Activated naive CD4-positive, alpha-beta T cell (primary cell): ENCODE measurements around the gene EIF5A.

Source experiments
- DNase-seq, 4 experiments: peaks; one replicate each; lab custom pipeline; 2025; lab: John Stamatoyannopoulos, UW

The EIF5A gene

GRCh38 chr17:7355573-7355972, 48.1 kb downstream of the EIF5A start:
- DNase-seq = no peak

- DNase-seq = peak; percentile 49 to 81 (median 71)
Measured at GRCh38 chr17:7356072-7356549, 48.7 kb downstream of the EIF5A start.

DNA sequence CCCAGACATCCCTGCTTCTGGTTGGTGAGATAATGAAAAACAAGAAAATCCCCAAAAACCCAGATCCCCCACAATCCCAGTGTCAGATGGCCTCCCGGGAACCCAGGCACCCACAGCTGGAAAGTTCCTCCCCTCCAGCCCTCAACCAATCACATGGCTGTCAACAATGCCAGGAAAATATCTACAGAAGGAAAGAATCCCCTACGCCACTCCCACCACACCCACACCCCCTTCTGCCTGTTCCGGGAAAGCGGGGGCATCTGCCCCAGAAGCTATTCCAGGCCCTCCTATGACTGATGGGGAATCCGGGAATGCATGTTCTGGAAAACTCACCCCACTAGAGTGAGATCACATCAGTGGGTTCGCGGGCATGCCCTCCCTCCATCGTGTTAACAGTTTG, 49.3 kb downstream of the EIF5A start:
- DNase-seq = no peak

GRCh38 chr17:7357381-7357780, 50.0 kb downstream of the EIF5A start:
- no peak for DNase-seq

GRCh38 chr17:7361906-7362305, 54.5 kb downstream of the EIF5A start:
- no peak for DNase-seq
